KMS-11 (cell line): ENCODE measurements around the gene PRSS2.

Experiments
- H2AFZ ChIP-seq: fragments of 200-600 bp; sonication (generic); 2 replicates; pipeline ENCODE4 v1.6.1; 2016; ENCODE audit warnings: antibody characterized with exemption, mixed run types, low read depth
- H3K27ac ChIP-seq: fragments of 200-600 bp; sonication (generic); 2 replicates; pipeline ENCODE4 v1.6.1; 2016; ENCODE audit warnings: mild to moderate bottlenecking, mixed run types
- H3K27me3 ChIP-seq: fragments of 200-600 bp; sonication (generic); 2 replicates; pipeline ENCODE4 v1.6.1; 2017; ENCODE audit warnings: mild to moderate bottlenecking, low read depth, mixed run types, moderate library complexity; ENCODE audit not compliant: insufficient read depth
- H3K36me3 ChIP-seq: fragments of 200-600 bp; sonication (generic); 2 replicates; pipeline ENCODE4 v1.6.1; 2017; ENCODE audit warnings: mild to moderate bottlenecking, mixed run types; ENCODE audit not compliant: insufficient read depth
- H3K4me1 ChIP-seq: fragments of 200-600 bp; sonication (generic); 2 replicates; pipeline ENCODE4 v1.6.1; 2016; ENCODE audit warnings: mild to moderate bottlenecking, low read depth, mixed run types; ENCODE audit not compliant: poor library complexity, severe bottlenecking
- H3K4me2 ChIP-seq: fragments of 200-600 bp; sonication (generic); 2 replicates; pipeline ENCODE4 v1.7.0; 2016; ENCODE audit warnings: mild to moderate bottlenecking, mixed run types
- H3K4me3 ChIP-seq: fragments of 200-600 bp; sonication (generic); IDR thresholded peaks from 2 replicates; pipeline ENCODE4 v1.6.1; 2017; ENCODE audit warnings: low read depth, low read length, mixed read lengths; ENCODE audit not compliant: insufficient read depth
- H3K79me2 ChIP-seq: fragments of 200-600 bp; sonication (generic); 2 replicates; pipeline ENCODE4 v1.6.1; 2016; ENCODE audit warnings: low read depth, mixed run types; ENCODE audit not compliant: insufficient read depth
- H3K9ac ChIP-seq: fragments of 200-600 bp; sonication (generic); 2 replicates; pipeline ENCODE4 v1.6.1; 2016; ENCODE audit warnings: mild to moderate bottlenecking, mixed run types
- H4K20me1 ChIP-seq: fragments of 200-600 bp; sonication (generic); 2 replicates; pipeline ENCODE4 v1.6.1; 2016; ENCODE audit warnings: mild to moderate bottlenecking, mixed run types; ENCODE audit not compliant: insufficient read depth
- CTCF ChIP-seq: fragments of 200-600 bp; sonication (generic); conservative IDR thresholded peaks from 2 replicates; pipeline ENCODE4 v1.6.1; 2017; ENCODE audit warnings: low read depth, mild to moderate bottlenecking, antibody characterized with exemption, low read length, moderate library complexity, mixed read lengths

PRSS2 gene

GRCh38 chr7:142790555-142790954 is 19.8 kb downstream of the PRSS2 start:
- no peaks in the 10 kb centered on the region for H3K36me3 ChIP-seq

GRCh38 chr7:142791502-142791901 is 20.7 kb downstream of the PRSS2 start:
- H3K27ac ChIP-seq = no peak overlapping the region
- H2AFZ ChIP-seq = no peak overlapping the region
- no peak overlapping the region for H3K9ac ChIP-seq
- H3K79me2 ChIP-seq = no peaks in the 10 kb centered on the region
- H3K4me1 ChIP-seq = peaks cover 15% of the 10 kb centered on the region
- H3K27me3 ChIP-seq = no peaks in the 10 kb centered on the region
- H3K4me2 ChIP-seq = no peak overlapping the region
- H4K20me1 ChIP-seq = no peaks in the 10 kb centered on the region
- TF ChIP-seq CTCF = no peak
- H3K4me3 ChIP-seq = no peak overlapping the region
- H3K36me3 ChIP-seq = no peaks in the 10 kb centered on the region

More at GRCh38 chr7:142790555-142790954, 19.8 kb downstream of the PRSS2 start:
- H3K4me3 ChIP-seq = no peak overlapping the region
- no peak overlapping the region for H3K27ac ChIP-seq
- no peak overlapping the region; the same call in 1 of the 2 replicates for H3K4me2 ChIP-seq
- H4K20me1 ChIP-seq = no peaks in the 10 kb centered on the region
- no peak overlapping the region for H2AFZ ChIP-seq
- no peaks in the 10 kb centered on the region for H3K79me2 ChIP-seq
- H3K9ac ChIP-seq = no peak overlapping the region
- TF ChIP-seq CTCF = no peak
- H3K4me1 ChIP-seq = peaks cover 15% of the 10 kb centered on the region
- no peaks in the 10 kb centered on the region for H3K27me3 ChIP-seq

- Histone ChIP-seq H3K36me3 (no peaks in the 10 kb centered on the region), H3K79me2 (no peaks in the 10 kb centered on the region), H3K9ac (no peak overlapping the region), H2AFZ (no peak overlapping the region), H4K20me1 (no peaks in the 10 kb centered on the region), H3K27me3 (no peaks in the 10 kb centered on the region), H3K4me2 (no peak overlapping the region), H3K4me3 (no peak overlapping the region), H3K27ac (no peak overlapping the region), H3K4me1 (peaks cover 15% of the 10 kb centered on the region)
- TF ChIP-seq CTCF = no peak
These were observed 21.4 kb downstream of the PRSS2 start for GRCh38 chr7:142792129-142792528.

GRCh38 chr7:142792593-142792992 is 21.8 kb downstream of the PRSS2 start:
- H3K4me3 ChIP-seq = no peak overlapping the region
- no peak overlapping the region for H3K27ac ChIP-seq
- no peak overlapping the region for H3K4me2 ChIP-seq

More at GRCh38 chr7:142792593-142792992, 21.8 kb downstream of the PRSS2 start:
- H3K4me1 ChIP-seq = peaks cover 15% of the 10 kb centered on the region
- H3K36me3 ChIP-seq = no peaks in the 10 kb centered on the region
- no peak overlapping the region for H2AFZ ChIP-seq
- no peaks in the 10 kb centered on the region for H3K27me3 ChIP-seq
- no peak for TF ChIP-seq CTCF
- H4K20me1 ChIP-seq = no peaks in the 10 kb centered on the region
- H3K9ac ChIP-seq = no peak overlapping the region
- no peaks in the 10 kb centered on the region for H3K79me2 ChIP-seq
